ENCODE data around the gene IL18BP. TPM values are rescaled to one million over a fixed set of nuclear protein-coding genes. Genes with fewer than 3 reads are reported as not detected.

The IL18BP gene
- total RNA-seq, 1 donor from 2014 or later, result 1.0 TPM

DNA sequence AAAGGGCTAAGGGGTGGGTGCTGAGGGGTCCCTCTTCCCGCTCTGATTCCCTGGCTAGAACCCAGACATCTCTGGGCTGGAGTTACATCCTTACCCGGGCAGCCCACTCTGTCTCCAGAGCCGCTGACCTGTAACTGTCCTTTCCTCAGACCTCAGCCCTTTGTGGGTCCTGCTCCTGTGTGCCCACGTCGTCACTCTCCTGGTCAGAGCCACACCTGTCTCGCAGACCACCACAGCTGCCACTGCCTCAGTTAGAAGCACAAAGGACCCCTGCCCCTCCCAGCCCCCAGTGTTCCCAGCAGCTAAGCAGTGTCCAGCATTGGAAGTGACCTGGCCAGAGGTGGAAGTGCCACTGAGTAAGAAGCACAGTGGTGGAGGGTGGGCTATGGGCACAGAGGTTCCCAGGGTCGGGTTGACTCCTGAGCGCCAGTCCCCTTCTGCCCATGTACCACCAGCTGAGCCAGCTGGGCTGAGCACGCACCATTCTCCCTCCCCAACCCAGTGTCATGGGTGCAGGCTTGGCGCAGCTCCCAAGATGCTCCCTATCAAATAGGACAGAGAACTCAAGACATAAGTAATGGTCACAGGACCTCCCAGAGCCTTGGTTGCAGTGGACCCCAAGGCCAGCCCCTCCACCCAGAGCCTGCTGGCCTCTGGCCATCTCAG lies 1.6 kb downstream of the IL18BP start:
- DNase-seq (ENCODE audit: low read depth), result no peak
- no peak overlapping the region for H3K4me3 ChIP-seq (ENCODE audit: low read depth, low read length)
- TF ChIP-seq CTCF (conservative IDR thresholded peaks at IDR 0.05; ENCODE audit: low read depth, low read length), result no peak

GRCh38 chr11:72001285-72001684 lies 2.6 kb downstream of the IL18BP start:
- no peak overlapping the region for H3K4me3 ChIP-seq (ENCODE audit: low read depth, low read length)
- no peak for DNase-seq (ENCODE audit: low read depth)
- TF ChIP-seq CTCF (conservative IDR thresholded peaks at IDR 0.05; ENCODE audit: low read depth, low read length), result no peak

GRCh38 chr11:72001834-72002591 lies 3.3 kb downstream of the IL18BP start:
- TF ChIP-seq CTCF (conservative IDR thresholded peaks at IDR 0.05; ENCODE audit: low read depth, low read length), result no peak
- H3K4me3 ChIP-seq (ENCODE audit: low read depth, low read length), result no peak overlapping the region
- no peak for DNase-seq (ENCODE audit: low read depth)

- no peak overlapping the region for H3K4me3 ChIP-seq (ENCODE audit: low read depth, low read length)
- DNase-seq (ENCODE audit: low read depth), result no peak
- TF ChIP-seq CTCF (conservative IDR thresholded peaks at IDR 0.05; ENCODE audit: low read depth, low read length), result no peak
Observed at GRCh38 chr11:72002841-72003775, 4.4 kb downstream of the IL18BP start.

- DNase-seq (ENCODE audit: low read depth), result no peak
- TF ChIP-seq CTCF (conservative IDR thresholded peaks at IDR 0.05; ENCODE audit: low read depth, low read length), result no peak
- no peak overlapping the region for H3K4me3 ChIP-seq (ENCODE audit: low read depth, low read length)
Observed at GRCh38 chr11:72003776-72004171, 5.1 kb downstream of the IL18BP start.

GRCh38 chr11:72004515-72005346 lies 6.0 kb downstream of the IL18BP start:
- no peak for TF ChIP-seq CTCF (conservative IDR thresholded peaks at IDR 0.05; ENCODE audit: low read depth, low read length)
- DNase-seq (ENCODE audit: low read depth), result no peak
- H3K4me3 ChIP-seq (ENCODE audit: low read depth, low read length), result no peak overlapping the region
